ENCODE results near the gene SEPTIN3.
A peak's percentile ranks its signal among the peaks of the same experiment; 100 is the strongest.

The SEPTIN3 gene, protein sequence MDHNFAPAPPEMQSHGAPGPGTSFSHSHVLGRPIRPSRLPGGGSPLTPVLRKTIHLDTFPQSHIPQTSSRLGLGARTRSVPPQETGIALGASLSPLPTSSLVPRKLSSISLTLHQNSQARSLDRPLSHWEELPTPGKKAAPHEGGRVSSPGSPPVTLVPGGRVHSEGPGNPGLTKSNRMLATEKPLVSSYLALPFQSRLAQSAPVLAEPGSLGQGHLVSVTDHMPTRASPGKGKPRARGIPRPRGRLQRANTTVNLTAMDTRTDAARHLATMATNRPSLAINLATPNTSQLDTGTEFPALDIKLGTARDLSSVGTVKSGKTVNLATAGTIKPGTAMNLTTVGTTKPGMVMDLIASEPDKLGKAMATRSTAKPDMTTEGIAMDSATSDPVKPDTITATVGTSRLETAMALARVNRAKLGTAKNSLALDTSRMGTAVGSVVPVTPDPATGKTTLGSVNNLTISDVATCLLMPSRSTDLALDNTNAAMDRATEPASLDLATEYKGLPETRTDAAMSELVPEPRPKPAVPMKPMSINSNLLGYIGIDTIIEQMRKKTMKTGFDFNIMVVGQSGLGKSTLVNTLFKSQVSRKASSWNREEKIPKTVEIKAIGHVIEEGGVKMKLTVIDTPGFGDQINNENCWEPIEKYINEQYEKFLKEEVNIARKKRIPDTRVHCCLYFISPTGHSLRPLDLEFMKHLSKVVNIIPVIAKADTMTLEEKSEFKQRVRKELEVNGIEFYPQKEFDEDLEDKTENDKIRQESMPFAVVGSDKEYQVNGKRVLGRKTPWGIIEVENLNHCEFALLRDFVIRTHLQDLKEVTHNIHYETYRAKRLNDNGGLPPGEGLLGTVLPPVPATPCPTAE

DNA sequence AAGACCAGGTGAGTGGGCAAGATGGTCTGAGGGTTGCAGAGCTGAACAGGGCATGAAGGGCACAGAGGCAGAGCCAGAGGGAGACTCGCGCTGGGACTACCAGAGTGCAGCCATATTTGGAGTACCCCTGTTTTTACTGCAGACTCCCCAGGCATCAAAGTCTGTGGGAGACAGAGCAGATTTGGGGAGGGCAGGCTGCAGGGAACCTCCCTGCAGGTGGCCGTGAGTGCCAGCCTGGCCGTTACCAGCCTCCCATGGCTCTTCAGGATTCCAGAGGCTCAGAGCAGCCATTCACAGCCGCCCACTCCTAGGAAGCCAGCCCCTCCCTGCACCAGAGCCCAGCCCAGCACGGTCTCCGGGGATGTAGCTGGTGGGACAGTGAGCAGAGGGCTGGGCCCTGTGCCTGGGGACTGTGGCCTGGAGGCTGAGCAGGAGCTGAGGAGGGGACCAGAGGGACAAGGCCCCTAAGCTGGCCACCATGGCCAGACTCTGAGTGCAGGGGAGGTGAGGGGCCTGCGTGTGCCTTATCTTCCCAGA is at the start of gene SEPTIN3:
SEPTIN3 (plus strand) TSS at position 334 of the 537 bp plus-strand sequence. CDS start 2,050 bp downstream, outside the sequence.
- no peak within 1 kb of the TSS for H3K27ac Mint-ChIP-seq
- peaks cover 5% of the 10 kb centered on the region for H3K4me1 Mint-ChIP-seq (ENCODE audit: low read depth)
- H3K27me3 Mint-ChIP-seq: peaks cover 14% of the 10 kb centered on the region
- H3K36me3 Mint-ChIP-seq (ENCODE audit: low read depth): no peaks in the 10 kb centered on the region
- H3K4me3 Mint-ChIP-seq: no peak within 1 kb of the TSS
- no peaks in the 10 kb centered on the region for H3K9me3 Mint-ChIP-seq

DNA sequence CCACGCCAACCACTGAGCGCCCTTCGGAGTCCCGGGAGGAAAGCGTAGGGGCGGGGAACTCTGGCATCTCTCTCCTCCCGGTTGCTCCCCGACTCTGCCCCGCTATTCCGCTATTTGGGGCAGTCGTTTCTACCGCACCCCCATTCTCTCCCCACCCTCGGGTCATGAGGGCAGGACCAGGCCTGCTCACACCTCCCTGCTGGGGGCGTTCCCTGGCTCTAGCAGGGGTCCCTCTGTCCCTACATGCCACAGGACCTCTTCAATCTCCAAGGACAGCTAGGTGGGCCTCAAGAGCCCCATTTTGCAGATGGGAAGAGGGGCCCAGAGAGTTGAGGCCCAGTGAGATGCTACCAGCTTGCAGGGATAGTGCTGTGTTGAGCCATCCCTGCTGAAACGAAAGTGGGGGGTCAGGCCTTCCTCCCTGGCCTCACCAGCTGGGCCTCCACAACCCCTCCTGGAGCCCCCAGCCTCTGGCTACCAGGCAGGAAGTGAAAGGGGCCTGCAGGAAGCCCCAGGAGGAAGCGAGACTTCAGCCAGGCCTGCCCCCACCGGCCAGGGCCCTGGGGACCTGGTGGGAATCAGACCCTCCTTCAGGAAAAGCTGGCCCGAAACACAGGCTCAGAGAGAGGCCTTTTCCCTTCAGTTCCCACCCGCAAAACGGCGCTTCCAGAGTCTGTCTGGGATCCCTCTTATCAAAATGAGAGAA is 48.8 kb upstream of the SEPTIN3 start:
- peaks cover 33% of the 10 kb centered on the region for H3K4me1 Mint-ChIP-seq (ENCODE audit: low read depth)
- H3K4me3 Mint-ChIP-seq: no peak overlapping the region
- H3K27ac Mint-ChIP-seq: peak overlapping the region; percentile 26
- H3K27me3 Mint-ChIP-seq: peaks cover 20% of the 10 kb centered on the region
- no peaks in the 10 kb centered on the region for H3K9me3 Mint-ChIP-seq
- peaks cover 4% of the 10 kb centered on the region for H3K36me3 Mint-ChIP-seq (ENCODE audit: low read depth)

DNA sequence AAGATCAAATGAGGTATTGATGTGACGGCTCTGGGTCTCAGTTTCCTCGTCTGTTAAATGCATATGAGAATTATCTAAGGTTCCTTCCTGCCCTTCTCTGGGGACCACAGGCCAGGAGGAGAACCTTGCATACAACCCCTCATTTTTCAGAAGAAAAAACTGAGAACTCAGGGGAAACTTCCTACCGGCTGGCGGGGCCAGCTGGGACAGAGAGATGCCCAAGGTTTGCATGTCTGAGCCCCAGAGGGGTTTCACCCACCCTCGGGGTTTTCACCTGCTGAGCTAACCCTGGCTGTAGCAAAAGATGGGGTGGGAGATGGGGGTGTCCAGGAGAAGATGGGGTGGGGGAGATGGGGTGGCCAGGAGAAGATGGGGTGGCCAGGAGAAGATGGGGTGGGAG is 46.9 kb upstream of the SEPTIN3 start:
- Mint-ChIP-seq H3K4me3 (no peak overlapping the region), H3K27ac (no peak overlapping the region)

DNA sequence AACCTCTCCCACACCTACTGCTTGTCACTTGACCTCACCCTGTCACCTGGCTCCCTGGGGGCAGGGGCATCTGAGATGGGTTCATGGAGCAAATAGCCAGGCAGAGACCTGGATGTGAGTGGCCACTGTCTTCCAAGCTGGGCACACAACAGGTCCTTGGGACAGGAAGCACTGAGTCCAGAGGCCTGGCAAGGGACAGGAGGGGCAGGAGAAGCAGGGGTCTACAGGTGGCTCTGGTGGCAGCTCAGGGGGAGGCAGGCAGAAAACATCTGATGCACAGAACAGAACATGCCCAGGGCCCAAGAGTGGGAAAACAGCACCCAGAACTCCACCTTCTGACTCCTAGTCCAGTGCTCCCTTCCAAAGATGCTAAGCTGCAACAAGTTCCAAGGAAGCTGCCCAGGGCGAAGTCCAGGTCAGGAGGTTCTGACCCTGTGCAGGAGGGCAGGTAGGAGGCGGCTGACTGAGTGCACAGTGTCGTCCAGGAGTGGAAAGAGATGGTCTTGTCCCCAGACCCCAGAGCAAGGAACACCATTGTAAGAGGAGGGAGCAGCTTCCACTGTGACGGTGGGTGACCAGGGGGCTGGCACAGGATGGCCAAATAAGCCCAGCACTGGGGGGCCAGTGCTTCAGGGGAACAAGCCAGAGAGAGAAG is 46.2 kb upstream of the SEPTIN3 start:
- Mint-ChIP-seq H3K27me3 (peaks cover 4% of the 10 kb centered on the region), H3K9me3 (no peaks in the 10 kb centered on the region), H3K27ac (no peak overlapping the region), H3K4me3 (no peak overlapping the region), H3K36me3 (ENCODE audit: low read depth) (peaks cover 4% of the 10 kb centered on the region), H3K4me1 (ENCODE audit: low read depth) (peaks cover 43% of the 10 kb centered on the region)

More for the DNA sequence above, 46.9 kb upstream of the SEPTIN3 start:
- Mint-ChIP-seq H3K27me3 (peaks cover 4% of the 10 kb centered on the region), H3K4me1 (ENCODE audit: low read depth) (peaks cover 39% of the 10 kb centered on the region), H3K36me3 (ENCODE audit: low read depth) (peaks cover 4% of the 10 kb centered on the region), H3K9me3 (no peaks in the 10 kb centered on the region)

DNA sequence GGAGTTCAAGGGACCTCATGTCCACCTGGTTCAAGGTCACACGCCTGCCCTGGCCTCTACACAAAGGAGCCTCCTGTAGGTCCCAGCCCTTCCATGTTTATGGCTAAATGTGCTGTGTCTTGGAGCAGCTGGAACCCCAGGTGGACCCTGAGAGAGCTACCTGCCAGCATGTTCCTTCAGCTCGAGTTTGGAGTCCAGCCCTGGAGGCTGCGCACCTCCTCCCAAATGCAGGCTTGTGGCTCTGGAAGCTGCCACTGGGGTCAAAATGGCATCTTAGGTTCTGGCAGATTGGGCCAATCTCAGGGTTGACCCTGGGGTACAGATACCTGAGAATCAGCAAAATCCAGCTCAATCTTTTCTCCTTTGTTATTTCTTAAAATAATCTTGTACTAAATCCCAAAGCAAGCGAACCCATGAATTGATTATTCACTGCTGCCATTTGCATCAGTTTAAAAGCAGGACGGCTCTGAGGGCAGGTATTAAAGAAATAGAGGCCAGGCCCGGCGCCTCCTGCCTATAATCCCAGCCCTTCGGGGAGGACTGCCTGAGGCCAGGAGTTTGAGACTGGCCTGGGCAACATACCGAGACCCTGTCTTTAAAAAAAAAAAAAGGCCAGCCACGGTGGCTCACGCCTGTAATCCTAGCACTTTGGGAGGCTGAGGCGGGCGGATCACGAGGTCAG is 45.5 kb upstream of the SEPTIN3 start:
- Mint-ChIP-seq H3K27ac (no peak overlapping the region), H3K27me3 (peaks cover 4% of the 10 kb centered on the region), H3K4me1 (ENCODE audit: low read depth) (peaks cover 43% of the 10 kb centered on the region), H3K9me3 (no peaks in the 10 kb centered on the region), H3K4me3 (no peak overlapping the region), H3K36me3 (ENCODE audit: low read depth) (peaks cover 4% of the 10 kb centered on the region)

DNA sequence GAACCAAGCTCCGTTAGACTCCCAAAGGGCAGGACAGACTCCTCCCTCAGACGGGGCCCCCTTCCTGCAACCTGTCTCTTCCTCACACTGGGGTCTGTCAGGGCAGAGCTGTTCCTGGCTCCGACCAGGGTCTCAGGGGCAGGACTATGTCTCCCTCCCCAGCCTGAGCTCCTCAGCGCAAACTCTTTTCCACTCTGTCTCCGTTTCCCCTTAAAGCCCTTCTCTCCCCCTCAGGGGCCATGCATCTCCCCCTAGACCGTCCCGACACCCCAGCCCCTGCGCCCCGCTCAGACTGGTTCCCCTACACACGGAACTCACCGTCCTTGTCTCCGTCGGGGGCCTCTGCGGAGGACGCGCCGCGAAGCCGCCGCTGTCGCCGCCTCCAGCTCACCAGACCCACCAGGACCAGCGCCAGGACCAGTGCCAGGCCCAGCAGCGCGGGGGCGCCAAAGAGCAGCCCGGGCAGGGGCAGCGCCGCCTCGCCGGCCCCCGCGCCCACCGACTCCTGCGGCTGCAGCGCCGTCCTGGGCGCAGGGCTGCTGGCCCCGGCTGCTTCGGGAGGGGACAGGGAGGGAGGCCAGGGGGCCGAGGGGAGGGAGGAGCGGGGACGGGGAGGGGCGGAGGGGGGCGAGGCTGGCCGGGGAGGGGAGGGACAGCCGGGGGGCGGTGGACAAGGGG is 43.3 kb upstream of the SEPTIN3 start:
- Mint-ChIP-seq H3K4me1 (ENCODE audit: low read depth) (peaks cover 40% of the 10 kb centered on the region), H3K27ac (peak overlapping the region; percentile 49), H3K9me3 (no peaks in the 10 kb centered on the region), H3K36me3 (ENCODE audit: low read depth) (peaks cover 4% of the 10 kb centered on the region), H3K27me3 (peaks cover 4% of the 10 kb centered on the region), H3K4me3 (peak overlapping the region; percentile 78)

DNA sequence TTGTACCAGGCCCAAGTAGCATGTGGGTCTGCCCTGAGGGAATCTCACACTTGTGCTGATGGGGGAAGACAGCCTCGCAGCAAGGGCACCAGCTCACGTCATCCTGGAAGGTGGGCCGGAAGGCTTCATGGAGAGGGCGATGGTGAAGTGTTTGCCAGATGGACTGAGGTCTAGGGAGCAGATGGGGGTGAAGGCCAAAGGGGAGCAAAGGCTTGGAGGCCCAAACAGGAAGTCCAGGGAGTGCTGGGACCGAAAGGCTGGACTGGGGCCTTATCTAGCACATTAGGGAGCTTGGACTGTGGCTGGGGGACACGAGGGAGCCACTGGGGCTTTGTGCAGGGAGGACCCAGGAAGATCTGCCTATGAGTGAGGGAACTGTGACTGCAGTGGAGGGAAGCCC is 41.4 kb upstream of the SEPTIN3 start:
- H3K27me3 Mint-ChIP-seq: peaks cover 4% of the 10 kb centered on the region
- peaks cover 4% of the 10 kb centered on the region for H3K36me3 Mint-ChIP-seq (ENCODE audit: low read depth)
- H3K27ac Mint-ChIP-seq: peak overlapping the region; percentile 45
- no peak overlapping the region for H3K4me3 Mint-ChIP-seq
- H3K4me1 Mint-ChIP-seq (ENCODE audit: low read depth): peaks cover 40% of the 10 kb centered on the region
- no peaks in the 10 kb centered on the region for H3K9me3 Mint-ChIP-seq

DNA sequence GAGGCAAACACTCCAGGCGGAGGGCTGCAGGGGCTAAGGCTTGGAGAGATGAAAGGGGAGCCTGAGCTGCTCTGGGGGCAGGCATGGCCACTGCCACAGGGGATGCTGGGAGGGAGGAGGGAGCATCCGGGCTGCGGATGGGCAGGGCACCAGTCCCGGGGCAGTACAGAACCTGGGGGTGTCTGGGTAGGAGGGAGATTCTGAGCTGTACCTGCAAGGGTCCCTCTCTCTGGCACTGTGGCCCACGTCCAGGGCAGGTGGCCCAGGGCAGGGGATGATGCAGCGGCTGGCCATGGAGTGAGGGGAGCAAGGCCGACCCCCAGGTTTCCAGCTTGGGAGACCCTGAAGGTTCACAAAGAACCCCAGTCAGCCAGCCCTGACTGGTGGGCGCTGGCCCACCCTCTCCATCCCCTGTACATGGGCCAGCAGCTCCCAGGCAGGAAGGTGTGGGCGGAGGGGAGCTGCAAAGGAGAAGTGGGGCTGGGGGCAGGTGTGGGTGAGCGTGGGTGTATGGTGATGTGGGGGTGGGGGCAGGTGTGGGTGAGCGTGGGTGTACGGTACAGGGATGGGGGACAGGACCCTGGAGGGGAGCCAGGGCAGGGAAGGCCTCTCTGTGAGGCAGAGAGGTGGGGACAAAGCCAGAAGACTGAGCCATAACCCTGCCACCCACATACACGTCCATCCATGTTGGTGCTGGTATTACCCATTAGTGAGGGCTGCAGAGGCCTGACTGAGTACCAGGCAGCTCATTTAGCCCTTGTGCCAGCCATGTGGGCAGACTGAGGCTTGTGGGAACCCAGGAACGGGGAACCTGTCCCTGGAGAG is 40.4 kb upstream of the SEPTIN3 start:
- Mint-ChIP-seq H3K9me3 (no peaks in the 10 kb centered on the region), H3K4me1 (ENCODE audit: low read depth) (peaks cover 43% of the 10 kb centered on the region), H3K27ac (peak overlapping the region; percentile 31), H3K27me3 (peaks cover 4% of the 10 kb centered on the region), H3K36me3 (ENCODE audit: low read depth) (peaks cover 4% of the 10 kb centered on the region), H3K4me3 (peak overlapping the region; percentile 20)

DNA sequence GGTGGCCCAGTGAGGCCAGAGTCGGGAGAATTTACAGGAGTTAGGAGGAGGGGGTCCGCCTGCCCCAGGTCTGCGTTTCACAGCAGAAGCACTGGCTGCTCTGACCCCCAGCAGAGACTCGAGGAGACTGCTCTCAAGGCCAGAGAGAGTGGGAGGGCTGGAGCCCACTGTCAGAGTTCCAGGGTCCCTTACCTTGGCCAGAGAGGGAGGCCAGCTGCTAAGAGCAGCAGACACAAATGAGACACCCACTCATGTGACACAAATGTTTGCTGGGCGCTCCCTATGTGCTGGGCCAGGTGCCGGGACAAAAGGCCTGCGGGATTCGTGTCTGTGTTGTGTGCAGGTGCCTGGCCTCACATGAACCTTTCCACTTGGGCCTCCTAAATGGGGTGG is 39.8 kb upstream of the SEPTIN3 start:
- peak overlapping the region; percentile 20 for H3K4me3 Mint-ChIP-seq
- H3K27ac Mint-ChIP-seq: peak overlapping the region; percentile 31
- H3K4me1 Mint-ChIP-seq (ENCODE audit: low read depth): peaks cover 46% of the 10 kb centered on the region
- H3K27me3 Mint-ChIP-seq: peaks cover 4% of the 10 kb centered on the region
- peaks cover 4% of the 10 kb centered on the region for H3K36me3 Mint-ChIP-seq (ENCODE audit: low read depth)
- H3K9me3 Mint-ChIP-seq: no peaks in the 10 kb centered on the region

DNA sequence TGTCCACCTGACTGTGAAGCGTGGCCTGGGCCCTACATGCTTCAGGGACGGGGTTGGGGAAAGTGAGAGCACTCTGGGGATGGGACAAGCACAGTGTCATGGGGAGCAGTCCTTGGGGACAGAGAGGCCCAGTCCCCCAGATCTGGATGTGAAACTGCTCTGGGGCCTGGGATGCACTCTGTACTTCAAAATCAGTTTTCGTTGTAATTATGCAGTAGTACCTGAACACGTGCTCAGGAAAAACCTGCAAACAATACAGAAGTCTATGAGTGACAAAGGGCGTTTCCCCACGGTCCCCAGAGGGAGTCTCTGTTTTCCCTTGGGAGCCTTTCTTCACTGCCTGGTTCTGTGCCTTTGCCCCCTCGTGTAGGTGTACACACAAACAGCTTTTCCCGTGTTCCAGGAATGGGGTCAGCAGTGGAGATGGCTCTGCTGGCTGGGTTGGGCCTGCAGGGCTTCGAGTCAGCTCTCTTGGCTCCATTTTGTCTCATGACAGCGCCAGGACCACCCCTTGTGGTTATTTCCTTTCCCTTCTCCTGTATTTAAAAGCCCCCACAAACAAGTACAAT is 37.5 kb upstream of the SEPTIN3 start:
- peaks cover 48% of the 10 kb centered on the region for H3K4me1 Mint-ChIP-seq (ENCODE audit: low read depth)
- H3K9me3 Mint-ChIP-seq: no peaks in the 10 kb centered on the region
- H3K27ac Mint-ChIP-seq: no peak overlapping the region
- peaks cover 11% of the 10 kb centered on the region for H3K36me3 Mint-ChIP-seq (ENCODE audit: low read depth)
- H3K27me3 Mint-ChIP-seq: no peaks in the 10 kb centered on the region
- no peak overlapping the region for H3K4me3 Mint-ChIP-seq

DNA sequence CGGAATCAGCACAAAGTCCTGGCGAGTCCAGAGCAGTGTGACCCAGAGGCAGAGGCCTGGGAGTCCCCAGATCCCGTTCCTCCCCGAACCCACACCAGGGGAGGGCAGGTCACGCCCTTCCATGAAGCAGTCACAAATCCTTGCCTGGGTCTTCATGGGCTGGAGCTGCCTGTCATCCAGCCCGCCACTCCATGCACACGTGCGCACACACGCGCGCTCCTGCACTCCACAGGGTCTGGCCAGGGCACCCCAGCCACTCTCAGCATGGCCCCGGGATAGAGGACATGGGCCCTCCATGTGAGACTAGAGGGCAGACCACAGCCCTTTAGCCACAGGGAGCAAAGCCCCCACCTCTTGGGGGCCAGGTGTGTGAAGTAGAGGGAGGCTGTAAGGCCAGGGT is 36.9 kb upstream of the SEPTIN3 start:
- H3K27me3 Mint-ChIP-seq: no peaks in the 10 kb centered on the region
- H3K36me3 Mint-ChIP-seq (ENCODE audit: low read depth): peaks cover 14% of the 10 kb centered on the region
- H3K9me3 Mint-ChIP-seq: no peaks in the 10 kb centered on the region
- H3K27ac Mint-ChIP-seq: no peak overlapping the region
- H3K4me1 Mint-ChIP-seq (ENCODE audit: low read depth): peaks cover 49% of the 10 kb centered on the region
- H3K4me3 Mint-ChIP-seq: no peak overlapping the region

DNA sequence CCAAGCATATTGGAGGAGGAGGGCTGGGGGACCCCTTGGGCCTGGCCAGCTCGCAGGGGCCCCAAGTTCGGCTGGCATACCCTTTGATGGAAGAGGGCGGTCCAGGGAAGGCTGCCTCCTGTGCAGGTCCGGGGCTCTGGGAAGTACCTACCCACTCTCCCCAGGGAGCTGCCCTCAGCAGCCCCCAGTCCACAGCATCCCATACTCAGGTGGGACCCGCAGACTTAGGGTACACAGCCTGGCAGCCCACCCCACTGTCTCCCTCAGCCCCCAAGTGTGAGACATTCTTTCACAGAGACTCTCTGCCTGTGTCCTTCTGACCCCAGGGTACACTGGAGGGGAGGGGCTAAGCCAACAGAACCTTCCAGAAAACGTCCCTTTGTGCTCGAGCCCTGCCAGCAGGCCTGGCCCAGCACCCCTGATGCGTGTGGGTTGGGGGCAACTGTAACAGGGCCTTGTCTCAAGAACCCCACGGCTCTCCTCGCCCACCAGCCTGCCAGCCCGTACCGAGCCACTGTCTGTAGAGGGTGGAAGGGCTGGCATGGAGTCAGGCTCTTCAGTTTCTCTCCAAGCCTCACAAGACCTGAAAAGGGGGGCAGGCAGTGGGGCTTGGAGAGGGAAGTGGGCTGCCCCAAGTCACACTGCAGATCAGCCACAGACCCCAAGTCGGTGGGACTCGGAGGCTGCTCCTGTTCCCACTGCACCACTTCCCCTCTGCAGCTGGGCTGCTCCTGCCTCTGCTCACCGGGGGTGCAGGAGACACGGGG is 35.6 kb upstream of the SEPTIN3 start:
- H3K4me1 Mint-ChIP-seq (ENCODE audit: low read depth): peaks cover 43% of the 10 kb centered on the region
- no peaks in the 10 kb centered on the region for H3K9me3 Mint-ChIP-seq
- no peak overlapping the region for H3K27ac Mint-ChIP-seq
- H3K27me3 Mint-ChIP-seq: no peaks in the 10 kb centered on the region
- no peak overlapping the region for H3K4me3 Mint-ChIP-seq
- H3K36me3 Mint-ChIP-seq (ENCODE audit: low read depth): peaks cover 17% of the 10 kb centered on the region

Data from stimulated activated naive CD8-positive, alpha-beta T cell treated with anti-CD3 and anti-CD28 coated beads, Interleukin-15, Interleukin-2, amounts not matched to agents 100 ng/mL and 50 ng/mL, for 24 hours (primary cell).